Stimulated activated CD8-positive, alpha-beta memory T cell treated with anti-CD3 and anti-CD28 coated beads, Interleukin-4, amount 100 ng/mL, for 24 hours (primary cell): ENCODE data around the gene ANKRD30B.
"Not testable (repeated sequence)": the region's sequence is repeated elsewhere in the genome, so short reads cannot be mapped to it uniquely, and the experiment has no call there.

Experiments used
- DNase-seq: peaks from one replicate; pipeline ENCODE4 v3.0.0-alpha.2; 2020; ENCODE audit warnings: low read depth

ANKRD30B gene

GRCh38 chr18:14747513-14748474, at the start of gene ANKRD30B:
TSS of gene ANKRD30B (plus strand) at chr18:14748172. CDS start at chr18:14748420, 248 bp downstream.
- DNase-seq: no peak

- not testable (repeated sequence) for DNase-seq
Observed at GRCh38 chr18:14701286-14702040, 46.5 kb upstream of the ANKRD30B start.

GRCh38 chr18:14709761-14710160, 38.2 kb upstream of the ANKRD30B start:
- not testable (repeated sequence) for DNase-seq

- DNase-seq: not testable (repeated sequence)
Observed at GRCh38 chr18:14721569-14721968, 26.4 kb upstream of the ANKRD30B start.

GRCh38 chr18:14739056-14739455, 8.9 kb upstream of the ANKRD30B start:
- DNase-seq: not testable (repeated sequence)

GRCh38 chr18:14746897-14747296, 1.1 kb upstream of the ANKRD30B start:
- no peak for DNase-seq

- DNase-seq: no peak
Observed at GRCh38 chr18:14748496-14748895, 524 bp downstream of the ANKRD30B start.

- DNase-seq: not testable (repeated sequence)
Observed at GRCh38 chr18:14763566-14763965, 15.6 kb downstream of the ANKRD30B start.

- DNase-seq: no peak
Observed at GRCh38 chr18:14767474-14767873, 19.5 kb downstream of the ANKRD30B start.

GRCh38 chr18:14768241-14768640, 20.3 kb downstream of the ANKRD30B start:
- no peak for DNase-seq

GRCh38 chr18:14769381-14769780, 21.4 kb downstream of the ANKRD30B start:
- no peak for DNase-seq

GRCh38 chr18:14776801-14777200, 28.8 kb downstream of the ANKRD30B start:
- no peak for DNase-seq

GRCh38 chr18:14781671-14782070, 33.7 kb downstream of the ANKRD30B start:
- DNase-seq: no peak

- DNase-seq: no peak
Observed at GRCh38 chr18:14784133-14784532, 36.2 kb downstream of the ANKRD30B start.

- DNase-seq: not testable (repeated sequence)
Observed at GRCh38 chr18:14796876-14797275, 48.9 kb downstream of the ANKRD30B start.

- not testable (repeated sequence) for DNase-seq
Observed at GRCh38 chr18:14797969-14798764, 50.2 kb downstream of the ANKRD30B start.

GRCh38 chr18:14811081-14811480, 63.1 kb downstream of the ANKRD30B start:
- DNase-seq: not testable (repeated sequence)

GRCh38 chr18:14826972-14827632, 79.1 kb downstream of the ANKRD30B start:
- DNase-seq: not testable (repeated sequence)

GRCh38 chr18:14841607-14842006, 93.6 kb downstream of the ANKRD30B start:
- not testable (repeated sequence) for DNase-seq

- not testable (repeated sequence) for DNase-seq
Observed at GRCh38 chr18:14851533-14851932, 103.6 kb downstream of the ANKRD30B start.

- not testable (repeated sequence) for DNase-seq
Observed at GRCh38 chr18:14855634-14856033, 107.7 kb downstream of the ANKRD30B start.
